ENCODE measurements around the gene TMEM52. TPM values are rescaled to one million over a fixed set of nuclear protein-coding genes. Genes with fewer than 3 reads are reported as not detected.

The TMEM52 gene
- total and polyA plus RNA-seq, 2 of the 13 experiments (the other 11 are each of a cell fraction or from before 2014, with no cell fraction given), result 13.2 to 18.7 TPM

DNA sequence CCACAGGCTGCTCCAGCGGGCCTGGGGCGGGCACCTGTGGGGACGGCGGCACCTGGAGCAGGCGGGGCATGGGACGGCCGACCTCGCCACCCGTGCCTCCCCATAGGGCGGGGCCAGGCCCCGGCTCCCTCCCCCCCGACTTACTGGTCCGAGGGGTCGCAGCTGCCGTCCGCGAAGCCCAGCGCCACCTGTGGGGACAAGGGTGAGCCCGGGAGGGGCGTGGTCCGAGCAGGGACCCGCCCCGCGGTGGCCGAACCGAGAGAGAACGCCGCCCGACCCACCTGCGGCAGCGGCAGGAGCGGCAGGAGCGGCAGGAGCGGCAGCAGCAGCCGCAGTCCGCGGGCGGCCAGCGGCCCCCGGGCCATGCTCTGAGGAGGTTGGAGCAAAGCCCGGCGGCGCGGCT is at the start of gene TMEM52 (continued):
- 0 out of 2 replicates have a peak, but pooled peaks have one; percentile 6 for TF ChIP-seq PHF8 (CRISPR knock-in tag; IDR thresholded peaks at IDR 0.05)
- TF ChIP-seq, protein P1, sequence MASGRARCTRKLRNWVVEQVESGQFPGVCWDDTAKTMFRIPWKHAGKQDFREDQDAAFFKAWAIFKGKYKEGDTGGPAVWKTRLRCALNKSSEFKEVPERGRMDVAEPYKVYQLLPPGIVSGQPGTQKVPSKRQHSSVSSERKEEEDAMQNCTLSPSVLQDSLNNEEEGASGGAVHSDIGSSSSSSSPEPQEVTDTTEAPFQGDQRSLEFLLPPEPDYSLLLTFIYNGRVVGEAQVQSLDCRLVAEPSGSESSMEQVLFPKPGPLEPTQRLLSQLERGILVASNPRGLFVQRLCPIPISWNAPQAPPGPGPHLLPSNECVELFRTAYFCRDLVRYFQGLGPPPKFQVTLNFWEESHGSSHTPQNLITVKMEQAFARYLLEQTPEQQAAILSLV (CRISPR knock-in tag; IDR thresholded peaks at IDR 0.05; ENCODE audit: borderline replicate concordance), result peak; percentile 76; the same call in 1 of the 2 replicates
- peak; percentile 37 for TF ChIP-seq RBM39 (IDR thresholded peaks at IDR 0.05; ENCODE audit: low read depth, low read length, poor library complexity, severe bottlenecking)
- TF ChIP-seq TCF12 (IDR thresholded peaks at IDR 0.05), result no peak
- 0 out of 2 replicates have a peak, but pooled peaks have one; percentile 57 for TF ChIP-seq TCF12 (CRISPR knock-in tag; IDR thresholded peaks at IDR 0.05)
- TF ChIP-seq, protein P2, sequence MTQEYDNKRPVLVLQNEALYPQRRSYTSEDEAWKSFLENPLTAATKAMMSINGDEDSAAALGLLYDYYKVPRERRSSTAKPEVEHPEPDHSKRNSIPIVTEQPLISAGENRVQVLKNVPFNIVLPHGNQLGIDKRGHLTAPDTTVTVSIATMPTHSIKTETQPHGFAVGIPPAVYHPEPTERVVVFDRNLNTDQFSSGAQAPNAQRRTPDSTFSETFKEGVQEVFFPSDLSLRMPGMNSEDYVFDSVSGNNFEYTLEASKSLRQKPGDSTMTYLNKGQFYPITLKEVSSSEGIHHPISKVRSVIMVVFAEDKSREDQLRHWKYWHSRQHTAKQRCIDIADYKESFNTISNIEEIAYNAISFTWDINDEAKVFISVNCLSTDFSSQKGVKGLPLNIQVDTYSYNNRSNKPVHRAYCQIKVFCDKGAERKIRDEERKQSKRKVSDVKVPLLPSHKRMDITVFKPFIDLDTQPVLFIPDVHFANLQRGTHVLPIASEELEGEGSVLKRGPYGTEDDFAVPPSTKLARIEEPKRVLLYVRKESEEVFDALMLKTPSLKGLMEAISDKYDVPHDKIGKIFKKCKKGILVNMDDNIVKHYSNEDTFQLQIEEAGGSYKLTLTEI (CRISPR knock-in tag; conservative IDR thresholded peaks at IDR 0.05), result no peak
- TF ChIP-seq SAP130 (CRISPR knock-in tag; IDR thresholded peaks at IDR 0.05; ENCODE audit: low read depth), result peak; percentile 5; the same call in 1 of the 2 replicates
- peak; percentile 64 for TF ChIP-seq PPARG (CRISPR knock-in tag; conservative IDR thresholded peaks at IDR 0.05)
- TF ChIP-seq, protein P3, sequence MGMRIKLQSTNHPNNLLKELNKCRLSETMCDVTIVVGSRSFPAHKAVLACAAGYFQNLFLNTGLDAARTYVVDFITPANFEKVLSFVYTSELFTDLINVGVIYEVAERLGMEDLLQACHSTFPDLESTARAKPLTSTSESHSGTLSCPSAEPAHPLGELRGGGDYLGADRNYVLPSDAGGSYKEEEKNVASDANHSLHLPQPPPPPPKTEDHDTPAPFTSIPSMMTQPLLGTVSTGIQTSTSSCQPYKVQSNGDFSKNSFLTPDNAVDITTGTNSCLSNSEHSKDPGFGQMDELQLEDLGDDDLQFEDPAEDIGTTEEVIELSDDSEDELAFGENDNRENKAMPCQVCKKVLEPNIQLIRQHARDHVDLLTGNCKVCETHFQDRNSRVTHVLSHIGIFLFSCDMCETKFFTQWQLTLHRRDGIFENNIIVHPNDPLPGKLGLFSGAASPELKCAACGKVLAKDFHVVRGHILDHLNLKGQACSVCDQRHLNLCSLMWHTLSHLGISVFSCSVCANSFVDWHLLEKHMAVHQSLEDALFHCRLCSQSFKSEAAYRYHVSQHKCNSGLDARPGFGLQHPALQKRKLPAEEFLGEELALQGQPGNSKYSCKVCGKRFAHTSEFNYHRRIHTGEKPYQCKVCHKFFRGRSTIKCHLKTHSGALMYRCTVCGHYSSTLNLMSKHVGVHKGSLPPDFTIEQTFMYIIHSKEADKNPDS (CRISPR knock-in tag; IDR thresholded peaks at IDR 0.05), result 0 out of 2 replicates have a peak, but pooled peaks have one; percentile 10
- no peak for TF ChIP-seq ZNF230 (CRISPR knock-in tag; IDR thresholded peaks at IDR 0.05)
- TF ChIP-seq ZNF619 (CRISPR knock-in tag; IDR thresholded peaks at IDR 0.05), result 0 out of 2 replicates have a peak, but pooled peaks have one; percentile 26
- TF ChIP-seq, protein P4, sequence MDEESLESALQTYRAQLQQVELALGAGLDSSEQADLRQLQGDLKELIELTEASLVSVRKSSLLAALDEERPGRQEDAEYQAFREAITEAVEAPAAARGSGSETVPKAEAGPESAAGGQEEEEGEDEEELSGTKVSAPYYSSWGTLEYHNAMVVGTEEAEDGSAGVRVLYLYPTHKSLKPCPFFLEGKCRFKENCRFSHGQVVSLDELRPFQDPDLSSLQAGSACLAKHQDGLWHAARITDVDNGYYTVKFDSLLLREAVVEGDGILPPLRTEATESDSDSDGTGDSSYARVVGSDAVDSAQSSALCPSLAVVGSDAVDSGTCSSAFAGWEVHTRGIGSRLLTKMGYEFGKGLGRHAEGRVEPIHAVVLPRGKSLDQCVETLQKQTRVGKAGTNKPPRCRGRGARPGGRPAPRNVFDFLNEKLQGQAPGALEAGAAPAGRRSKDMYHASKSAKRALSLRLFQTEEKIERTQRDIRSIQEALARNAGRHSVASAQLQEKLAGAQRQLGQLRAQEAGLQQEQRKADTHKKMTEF (CRISPR knock-in tag; IDR thresholded peaks at IDR 0.05), result 0 out of 2 replicates have a peak, but pooled peaks have one; percentile 11
- peak; percentile 33; the same call in 1 of the 2 replicates for TF ChIP-seq SP5 (CRISPR knock-in tag; IDR thresholded peaks at IDR 0.05; ENCODE audit: borderline replicate concordance, low read depth)
- TF ChIP-seq, protein P5, sequence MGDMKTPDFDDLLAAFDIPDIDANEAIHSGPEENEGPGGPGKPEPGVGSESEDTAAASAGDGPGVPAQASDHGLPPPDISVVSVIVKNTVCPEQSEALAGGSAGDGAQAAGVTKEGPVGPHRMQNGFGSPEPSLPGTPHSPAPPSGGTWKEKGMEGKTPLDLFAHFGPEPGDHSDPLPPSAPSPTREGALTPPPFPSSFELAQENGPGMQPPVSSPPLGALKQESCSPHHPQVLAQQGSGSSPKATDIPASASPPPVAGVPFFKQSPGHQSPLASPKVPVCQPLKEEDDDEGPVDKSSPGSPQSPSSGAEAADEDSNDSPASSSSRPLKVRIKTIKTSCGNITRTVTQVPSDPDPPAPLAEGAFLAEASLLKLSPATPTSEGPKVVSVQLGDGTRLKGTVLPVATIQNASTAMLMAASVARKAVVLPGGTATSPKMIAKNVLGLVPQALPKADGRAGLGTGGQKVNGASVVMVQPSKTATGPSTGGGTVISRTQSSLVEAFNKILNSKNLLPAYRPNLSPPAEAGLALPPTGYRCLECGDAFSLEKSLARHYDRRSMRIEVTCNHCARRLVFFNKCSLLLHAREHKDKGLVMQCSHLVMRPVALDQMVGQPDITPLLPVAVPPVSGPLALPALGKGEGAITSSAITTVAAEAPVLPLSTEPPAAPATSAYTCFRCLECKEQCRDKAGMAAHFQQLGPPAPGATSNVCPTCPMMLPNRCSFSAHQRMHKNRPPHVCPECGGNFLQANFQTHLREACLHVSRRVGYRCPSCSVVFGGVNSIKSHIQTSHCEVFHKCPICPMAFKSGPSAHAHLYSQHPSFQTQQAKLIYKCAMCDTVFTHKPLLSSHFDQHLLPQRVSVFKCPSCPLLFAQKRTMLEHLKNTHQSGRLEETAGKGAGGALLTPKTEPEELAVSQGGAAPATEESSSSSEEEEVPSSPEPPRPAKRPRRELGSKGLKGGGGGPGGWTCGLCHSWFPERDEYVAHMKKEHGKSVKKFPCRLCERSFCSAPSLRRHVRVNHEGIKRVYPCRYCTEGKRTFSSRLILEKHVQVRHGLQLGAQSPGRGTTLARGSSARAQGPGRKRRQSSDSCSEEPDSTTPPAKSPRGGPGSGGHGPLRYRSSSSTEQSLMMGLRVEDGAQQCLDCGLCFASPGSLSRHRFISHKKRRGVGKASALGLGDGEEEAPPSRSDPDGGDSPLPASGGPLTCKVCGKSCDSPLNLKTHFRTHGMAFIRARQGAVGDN (CRISPR knock-in tag; IDR thresholded peaks at IDR 0.05), result peak; percentile 19; the same call in 1 of the 2 replicates
- TF ChIP-seq, protein P6, sequence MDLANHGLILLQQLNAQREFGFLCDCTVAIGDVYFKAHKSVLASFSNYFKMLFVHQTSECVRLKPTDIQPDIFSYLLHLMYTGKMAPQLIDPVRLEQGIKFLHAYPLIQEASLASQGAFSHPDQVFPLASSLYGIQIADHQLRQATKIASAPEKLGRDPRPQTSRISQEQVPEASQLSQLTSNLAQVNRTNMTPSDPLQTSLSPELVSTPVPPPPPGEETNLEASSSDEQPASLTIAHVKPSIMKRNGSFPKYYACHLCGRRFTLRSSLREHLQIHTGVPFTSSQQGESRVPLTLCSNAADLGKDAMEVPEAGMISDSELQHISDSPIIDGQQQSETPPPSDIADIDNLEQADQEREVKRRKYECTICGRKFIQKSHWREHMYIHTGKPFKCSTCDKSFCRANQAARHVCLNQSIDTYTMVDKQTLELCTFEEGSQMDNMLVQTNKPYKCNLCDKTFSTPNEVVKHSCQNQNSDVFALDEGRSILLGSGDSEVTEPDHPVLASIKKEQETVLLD (CRISPR knock-in tag; IDR thresholded peaks at IDR 0.05; ENCODE audit: low read depth), result peak; percentile 57; the same call in 1 of the 2 replicates
- TF ChIP-seq FOXC1 (CRISPR knock-in tag; IDR thresholded peaks at IDR 0.05; ENCODE audit: borderline replicate concordance), result peak; percentile 48; the same call in 1 of the 2 replicates
